ENCODE measurements around the gene SELENOM.
"Not testable (repeated sequence)": the region's sequence is repeated elsewhere in the genome, so short reads cannot be mapped to it uniquely, and the experiment has no call there.

SELENOM gene

DNA sequence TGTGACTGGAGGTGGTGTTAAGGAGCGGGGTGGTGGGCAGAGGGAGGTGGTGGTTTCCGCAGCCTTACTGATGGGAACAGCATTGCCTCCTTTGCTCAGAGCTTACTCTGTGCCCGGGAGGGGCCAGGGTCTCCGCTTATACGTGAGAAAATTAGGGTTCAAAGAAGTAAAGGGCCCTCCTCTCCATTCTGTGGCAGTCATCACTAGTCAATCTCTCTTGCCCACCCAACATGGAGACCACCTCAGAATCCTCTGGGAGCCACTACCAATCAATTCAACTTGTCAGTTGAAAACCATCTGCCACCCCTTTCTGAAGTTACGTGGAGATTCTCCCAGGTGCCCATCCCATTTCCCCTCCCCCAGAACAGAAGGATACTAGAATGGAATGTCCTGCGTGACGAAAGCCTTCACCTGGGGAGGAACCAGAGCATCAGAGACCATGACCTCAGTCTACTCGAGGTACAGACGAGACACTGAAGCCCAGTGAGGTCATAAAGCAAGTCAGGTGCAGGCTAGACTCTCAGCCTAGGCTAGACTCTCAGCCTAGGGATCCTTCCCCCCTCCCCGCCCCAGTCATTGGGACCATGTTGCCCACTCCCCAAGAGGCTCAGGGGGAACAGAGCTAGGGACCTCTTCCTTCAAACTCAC, 2.0 kb downstream of the SELENOM start:
- DNase-seq (ENCODE audit: low read depth) = no peak

DNA sequence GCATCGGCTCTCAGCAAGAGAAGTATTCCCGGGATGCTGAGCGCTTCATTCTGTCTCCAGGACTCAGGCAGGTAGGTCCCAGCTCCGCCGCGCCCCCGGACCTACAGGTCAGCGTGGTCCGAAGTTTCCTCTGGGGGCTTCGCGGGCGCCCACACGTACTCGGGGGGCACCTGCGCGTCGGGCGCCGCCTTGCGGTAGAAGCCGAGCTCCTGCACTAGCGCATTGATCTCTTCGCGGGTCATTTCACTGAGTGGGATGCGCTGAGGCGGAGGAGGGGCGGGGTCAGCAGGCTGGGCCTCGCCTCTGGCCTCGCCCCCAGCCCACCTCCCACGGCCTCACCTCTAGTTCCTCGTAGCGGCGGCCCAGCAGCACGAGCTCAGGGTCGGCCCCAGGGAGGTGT, 2.5 kb downstream of the SELENOM start:
- DNase-seq (ENCODE audit: low read depth) = no peak

DNA sequence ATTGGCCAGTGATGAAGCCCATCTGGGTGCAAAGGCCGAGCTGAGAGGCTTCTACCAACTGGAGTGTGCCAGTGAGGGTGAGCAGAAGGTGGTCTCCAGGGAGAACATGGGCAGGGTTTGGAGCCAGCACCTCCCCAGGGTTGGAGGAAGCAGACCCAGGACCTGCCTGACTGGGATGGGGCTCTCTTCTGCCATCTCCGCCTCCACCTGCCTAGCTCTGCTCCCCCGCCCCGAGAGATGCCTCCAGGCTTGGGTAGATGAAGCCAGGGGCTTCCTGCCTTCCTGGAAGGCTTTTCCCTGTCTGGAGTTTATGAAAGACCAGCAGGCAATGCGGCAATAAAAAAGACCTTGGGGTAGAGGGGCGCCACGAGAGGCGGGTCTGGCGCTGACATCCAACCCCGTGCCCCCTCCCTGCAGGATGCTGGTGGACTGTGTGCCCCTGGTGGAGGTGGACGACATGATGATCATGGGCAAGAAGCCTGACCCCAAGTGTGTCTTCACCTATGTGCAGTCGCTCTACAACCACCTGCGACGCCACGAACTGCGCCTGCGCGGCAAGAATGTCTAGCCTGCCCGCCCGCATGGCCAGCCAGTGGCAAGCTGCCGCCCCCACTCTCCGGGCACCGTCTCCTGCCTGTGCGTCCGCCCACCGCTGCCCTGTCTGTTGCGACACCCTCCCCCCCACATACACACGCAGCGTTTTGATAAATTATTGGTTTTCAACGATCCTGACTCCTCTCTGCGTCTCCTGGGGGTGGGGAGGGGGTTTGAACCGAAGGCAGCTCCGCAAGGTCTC, 3.3 kb downstream of the SELENOM start:
- DNase-seq (ENCODE audit: low read depth) = no peak

DNA sequence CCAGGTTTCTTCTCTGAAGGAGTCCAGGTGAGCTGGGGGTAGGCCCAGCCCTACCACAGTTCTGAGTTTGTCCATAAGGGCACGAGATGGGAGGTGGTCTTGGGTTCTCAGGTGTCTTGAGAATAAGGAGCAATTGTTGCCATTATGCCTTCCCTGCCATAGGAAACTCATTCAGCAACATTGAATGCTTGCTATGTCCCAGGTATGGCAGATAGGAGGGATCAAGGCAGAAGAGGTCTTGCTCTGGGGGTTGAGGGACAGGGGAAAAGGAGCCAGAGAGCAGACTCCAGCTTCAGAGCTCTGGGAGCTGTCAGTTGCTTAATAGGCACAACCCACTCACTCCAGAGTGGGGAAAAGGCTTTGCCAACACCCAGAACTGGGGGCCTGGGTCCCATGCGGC, 4.3 kb downstream of the SELENOM start:
- DNase-seq (ENCODE audit: low read depth) = no peak

DNA sequence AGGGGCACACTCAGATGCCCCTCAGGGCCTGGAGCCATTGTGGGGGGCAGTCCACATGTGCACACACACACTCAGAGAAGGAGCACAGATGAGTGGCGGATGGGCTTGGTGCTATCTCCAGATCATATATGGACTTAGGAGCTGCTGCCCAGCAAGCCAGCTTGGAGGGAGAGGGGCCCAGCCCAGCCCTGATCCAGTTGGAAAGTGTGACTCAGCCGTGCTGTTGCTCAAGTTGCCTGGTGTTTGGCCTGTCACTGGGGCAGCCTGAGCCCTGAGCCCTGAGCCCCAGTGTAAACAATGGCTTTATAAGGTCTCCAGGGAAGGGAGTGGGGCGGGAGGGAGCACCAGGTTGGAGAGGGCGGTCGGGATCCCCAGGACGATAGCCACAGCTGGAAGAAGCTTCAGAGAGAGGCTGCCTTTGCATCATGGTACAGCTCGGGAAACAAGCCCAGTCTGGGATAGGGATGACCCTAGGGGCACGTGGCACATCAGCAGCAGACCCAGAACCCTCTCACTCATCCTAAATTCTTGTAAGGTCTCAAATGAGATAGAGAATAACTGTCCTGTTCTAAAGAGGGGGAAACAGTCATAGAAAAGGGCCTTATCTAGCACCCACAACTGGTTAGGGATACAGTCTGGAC, 4.8 kb downstream of the SELENOM start:
- peak; percentile 70 for DNase-seq (ENCODE audit: low read depth)

DNA sequence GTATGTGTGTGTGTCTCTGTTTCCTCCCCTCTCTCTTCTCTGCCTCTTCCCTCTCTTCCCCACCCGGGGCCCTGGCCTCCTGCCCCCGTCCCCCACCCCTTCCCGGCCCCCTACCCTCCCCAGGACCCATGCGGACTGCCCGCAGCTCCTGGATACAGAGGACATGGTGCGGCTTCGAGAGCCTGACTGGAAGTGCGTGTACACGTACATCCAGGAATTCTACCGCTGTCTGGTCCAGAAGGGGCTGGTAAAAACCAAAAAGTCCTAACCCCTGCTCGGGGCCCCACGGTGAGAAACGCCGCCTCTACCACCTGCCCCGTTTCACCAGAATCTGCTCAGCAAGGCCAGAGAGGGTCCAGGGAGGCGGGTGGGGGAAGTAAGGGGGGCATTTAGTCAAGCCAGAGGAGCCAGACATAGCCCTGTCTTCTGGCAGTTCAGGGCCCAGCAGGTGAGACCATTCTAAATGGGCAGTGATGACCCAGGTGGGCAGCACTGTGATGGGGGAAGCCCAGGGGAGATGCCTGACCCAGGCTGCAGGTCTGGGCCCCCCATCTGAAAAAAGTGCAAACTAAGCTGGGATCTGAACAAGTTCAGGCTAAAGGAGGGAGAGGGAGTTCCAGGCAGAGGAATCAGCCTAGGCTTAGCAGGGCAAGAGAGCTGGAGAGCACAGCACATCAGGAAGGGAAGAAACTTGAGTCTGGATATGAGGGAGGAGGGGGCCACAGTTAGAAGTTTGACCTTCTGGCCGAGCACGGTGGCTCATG, 6.4 kb downstream of the SELENOM start:
- DNase-seq (ENCODE audit: low read depth) = no peak

DNA sequence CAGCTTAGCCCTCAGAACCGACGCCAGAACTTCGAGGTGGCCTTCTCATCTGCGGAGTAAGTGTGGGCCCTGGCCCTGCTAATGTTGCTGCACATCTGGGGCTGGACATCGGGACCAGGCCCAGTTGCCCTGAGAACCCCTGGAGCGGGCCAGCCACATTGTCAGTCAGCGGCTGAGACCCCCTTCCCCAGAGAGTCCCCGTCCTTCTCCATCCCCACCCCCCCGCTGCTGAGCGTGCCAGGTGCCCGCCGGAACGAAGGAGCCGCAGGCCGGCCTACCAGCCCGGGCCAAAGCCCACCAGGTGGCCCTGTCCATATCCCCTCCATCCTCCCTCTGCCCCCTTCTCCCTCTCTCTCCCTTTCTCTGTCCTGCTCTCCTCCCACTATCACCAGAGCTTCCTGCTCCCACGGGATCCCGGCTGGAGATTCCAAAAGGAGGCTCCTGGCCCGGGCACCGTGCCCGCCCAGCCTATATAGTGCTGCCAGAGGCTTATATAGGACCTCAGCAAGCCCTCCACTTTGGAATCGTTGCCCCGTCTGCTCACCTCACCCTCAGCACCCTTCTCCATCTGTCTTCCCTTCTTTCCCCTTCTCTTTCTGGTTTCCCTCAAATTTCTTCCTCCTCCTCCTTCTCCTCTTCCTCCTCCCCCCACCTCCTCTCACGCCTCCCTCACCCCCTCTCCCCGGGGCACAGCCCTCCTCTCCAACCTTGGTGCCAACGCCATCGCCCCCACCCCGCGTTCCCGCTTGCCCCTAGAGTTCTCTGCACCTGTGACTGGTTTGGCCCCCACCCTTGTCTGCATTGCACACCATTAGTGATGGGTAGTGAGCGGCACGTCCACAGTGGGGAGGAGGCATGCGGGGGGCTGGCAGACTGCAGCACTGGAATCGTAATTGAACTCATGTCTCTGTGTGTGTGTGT, 7.3 kb downstream of the SELENOM start:
- DNase-seq (ENCODE audit: low read depth) = no peak

DNA sequence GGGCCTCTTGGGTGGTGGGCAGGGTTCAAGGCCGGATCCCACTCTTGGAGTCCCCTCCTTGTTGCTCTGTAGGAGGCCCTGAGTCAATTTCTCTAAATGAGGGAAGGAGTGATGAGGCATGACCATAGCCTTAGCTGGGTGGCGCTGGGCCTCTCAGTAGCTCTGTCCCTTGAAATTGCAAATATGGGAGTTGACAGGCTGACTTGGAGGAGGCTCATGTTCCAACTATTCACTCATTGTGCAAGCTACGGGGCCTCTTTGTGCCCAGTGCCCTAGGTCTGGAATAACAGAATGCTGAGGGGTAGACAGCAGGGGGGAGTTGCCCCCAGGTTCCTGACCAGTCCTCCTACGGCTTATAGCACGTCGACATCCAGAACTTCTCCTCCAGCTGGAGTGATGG, 8.0 kb downstream of the SELENOM start:
- no peak for DNase-seq (ENCODE audit: low read depth)

DNA sequence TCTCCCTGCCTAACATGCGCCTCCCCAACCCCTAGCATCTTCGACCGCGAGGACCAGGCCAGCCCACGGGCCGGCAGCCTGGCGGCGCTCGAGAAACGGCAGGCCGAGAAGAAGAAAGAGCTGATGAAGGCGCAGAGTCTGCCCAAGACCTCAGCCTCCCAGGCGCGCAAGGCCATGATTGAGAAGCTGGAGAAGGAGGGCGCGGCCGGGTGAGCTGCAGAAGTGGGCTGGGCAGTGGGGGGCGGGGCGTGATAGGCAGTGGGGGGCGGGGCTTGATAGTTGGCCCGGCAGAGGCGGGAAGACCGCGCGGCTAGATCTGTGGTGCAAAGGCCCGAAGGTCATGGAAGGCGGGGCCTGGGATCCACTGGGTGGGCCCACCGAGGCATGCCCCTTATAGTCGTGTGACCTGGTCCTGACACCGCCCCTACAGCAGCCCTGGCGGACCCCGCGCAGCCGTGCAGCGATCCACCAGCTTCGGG, 8.7 kb downstream of the SELENOM start:
- DNase-seq (ENCODE audit: low read depth) = no peak

DNA sequence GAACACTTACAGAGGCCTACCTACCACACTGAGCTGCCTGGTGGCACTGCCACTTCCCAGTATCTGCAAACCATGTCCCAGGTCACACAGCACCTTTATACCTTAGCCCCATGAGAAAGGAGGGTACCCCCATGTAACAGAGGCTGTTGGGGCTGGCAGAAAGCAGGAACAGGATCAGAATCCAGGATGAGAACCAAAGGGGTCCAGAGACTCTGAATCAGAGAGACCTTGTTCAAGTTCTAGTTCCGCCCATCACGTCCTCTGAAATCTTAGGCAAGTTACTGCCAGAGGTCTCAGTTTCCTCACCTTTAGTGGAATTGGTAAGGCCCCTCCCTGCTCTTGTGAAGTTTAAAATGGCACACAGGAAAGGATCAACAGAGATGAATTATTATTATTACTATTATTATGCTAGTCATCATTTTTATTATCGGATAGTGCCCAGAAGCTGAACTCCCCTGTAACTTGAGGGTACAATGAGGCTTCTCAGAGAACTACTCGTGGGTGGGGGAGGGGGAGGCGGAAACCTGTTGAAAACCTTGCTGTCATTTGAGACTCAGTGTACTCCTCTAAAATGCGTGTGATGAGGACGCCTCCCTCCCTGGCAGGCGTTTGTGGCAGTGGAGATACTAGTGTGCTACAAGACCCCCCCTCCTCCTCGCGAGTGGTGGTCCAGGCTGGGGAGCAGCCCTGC, 9.3 kb downstream of the SELENOM start:
- no peak for DNase-seq (ENCODE audit: low read depth)

DNA sequence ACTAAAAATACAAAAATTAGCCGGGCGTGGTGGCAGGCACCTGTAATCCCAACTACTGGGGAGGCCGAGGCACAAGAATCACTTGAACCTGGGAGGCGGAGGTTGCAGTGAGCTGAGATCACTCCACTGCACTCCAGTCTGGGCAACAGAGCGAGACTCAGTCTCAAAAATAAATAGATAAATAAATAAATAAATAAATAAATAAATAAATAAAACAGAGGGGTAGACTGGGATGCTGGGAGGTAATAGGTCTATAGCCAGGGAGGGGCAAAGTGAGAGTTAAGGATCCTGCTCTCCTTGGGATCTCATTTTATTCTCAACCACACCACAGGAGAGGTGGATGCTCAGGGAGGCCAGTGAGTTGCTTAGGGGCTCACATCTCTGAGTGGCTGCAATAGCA, 9.8 kb downstream of the SELENOM start:
- DNase-seq (ENCODE audit: low read depth) = not testable (repeated sequence)

DNA sequence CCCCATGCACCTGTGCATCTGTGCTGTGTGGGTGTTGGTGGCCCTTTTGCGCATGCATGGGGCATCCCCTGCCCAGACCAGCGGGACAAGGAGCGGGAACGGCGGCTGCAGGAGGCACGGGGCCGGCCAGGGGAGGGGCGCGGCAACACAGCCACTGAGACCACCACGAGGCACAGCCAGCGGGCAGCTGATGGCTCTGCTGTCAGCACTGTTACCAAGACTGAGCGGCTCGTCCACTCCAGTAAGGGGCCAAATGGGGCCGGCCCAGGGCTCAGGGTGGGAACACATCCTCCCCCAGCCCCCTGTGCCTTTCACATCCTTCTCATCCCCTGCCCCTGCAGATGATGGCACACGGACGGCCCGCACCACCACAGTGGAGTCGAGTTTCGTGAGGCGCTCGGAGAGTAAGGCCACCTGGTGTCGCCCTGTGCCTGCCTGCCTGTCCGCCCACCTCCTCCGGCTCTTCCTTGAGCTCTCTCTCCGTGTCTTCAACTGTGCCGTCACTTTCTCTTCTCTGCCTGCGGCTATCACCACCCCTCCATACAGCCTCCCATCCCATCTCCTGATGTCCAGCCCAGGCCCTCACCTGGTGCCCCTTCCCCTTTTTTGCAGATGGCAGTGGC, 10.6 kb downstream of the SELENOM start:
- DNase-seq (ENCODE audit: low read depth) = no peak

DNA sequence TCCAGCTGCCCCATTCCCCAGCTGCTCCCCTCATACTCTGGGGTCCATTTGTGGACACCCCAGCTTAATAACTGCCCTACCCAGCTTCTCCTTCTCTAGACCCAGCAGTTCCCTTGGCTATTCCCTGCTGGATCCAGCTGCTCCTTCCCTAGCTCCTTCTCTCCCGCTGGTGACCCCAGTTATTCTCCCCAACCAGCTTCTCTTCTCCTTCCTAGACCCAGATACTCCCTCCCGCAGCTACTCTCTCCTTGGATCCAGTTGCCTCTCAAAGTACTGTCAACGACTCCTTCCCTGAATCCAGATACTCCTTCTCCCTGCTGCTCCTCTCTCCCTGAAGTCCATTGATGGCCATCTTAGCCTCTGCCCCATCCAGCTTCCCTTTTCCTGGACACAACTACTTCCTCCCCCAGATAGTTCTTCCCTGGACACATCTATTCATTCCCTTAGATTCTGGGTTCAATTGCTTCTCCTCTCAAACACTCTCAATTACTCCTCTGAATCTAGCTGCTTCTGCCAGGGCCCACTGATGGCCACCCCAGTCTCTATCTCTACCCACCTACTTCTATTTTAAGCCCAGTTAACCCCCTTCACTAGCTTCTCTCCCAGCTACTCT, 11.6 kb downstream of the SELENOM start:
- DNase-seq (ENCODE audit: low read depth) = no peak

DNA sequence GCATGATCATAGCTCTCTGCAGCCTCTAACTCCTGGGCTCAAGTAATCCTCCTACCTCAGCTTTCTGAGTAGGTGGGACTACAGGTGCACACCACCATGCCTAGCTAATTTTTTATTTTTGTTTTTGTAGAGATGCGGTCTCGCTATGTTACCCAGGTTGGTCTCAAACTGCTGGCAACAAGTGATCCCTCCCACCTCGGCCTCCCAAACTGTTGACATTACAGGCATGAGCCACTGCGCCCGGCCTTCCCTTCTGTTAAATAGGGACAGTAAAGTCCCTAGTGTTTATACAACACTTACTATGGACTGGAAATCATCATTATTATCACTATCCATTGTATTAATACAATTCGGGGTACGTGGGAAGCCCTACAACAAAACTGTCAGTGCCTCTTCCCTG, 12.6 kb downstream of the SELENOM start:
- DNase-seq (ENCODE audit: low read depth) = no peak

DNA sequence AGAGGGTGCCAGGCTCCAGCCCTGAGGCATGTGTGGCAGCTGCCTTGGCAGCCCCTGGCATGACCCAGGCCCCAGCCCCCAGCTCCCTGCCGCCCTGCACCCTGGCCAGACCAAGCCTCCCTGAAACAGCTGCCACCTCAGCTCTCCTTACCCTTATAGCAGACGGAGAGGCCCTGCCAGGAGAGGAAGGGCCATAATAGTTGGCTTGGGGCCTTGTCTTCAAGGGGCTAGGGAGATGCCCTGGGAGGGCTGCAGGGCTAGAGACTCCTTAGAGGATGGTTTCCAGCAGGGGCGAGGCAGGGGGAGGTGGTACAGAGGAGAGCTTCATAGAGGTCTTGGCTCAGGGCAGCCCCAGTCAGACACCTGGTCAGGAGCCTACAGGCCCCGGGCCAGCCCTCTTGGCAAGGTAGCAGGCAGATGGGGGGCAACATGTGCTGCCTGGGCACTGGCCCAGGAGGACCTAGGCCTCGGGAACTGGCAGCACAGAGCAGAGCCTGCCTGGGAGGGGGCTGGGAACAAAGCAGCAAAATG, 13.3 kb downstream of the SELENOM start:
- DNase-seq (ENCODE audit: low read depth) = no peak

DNA sequence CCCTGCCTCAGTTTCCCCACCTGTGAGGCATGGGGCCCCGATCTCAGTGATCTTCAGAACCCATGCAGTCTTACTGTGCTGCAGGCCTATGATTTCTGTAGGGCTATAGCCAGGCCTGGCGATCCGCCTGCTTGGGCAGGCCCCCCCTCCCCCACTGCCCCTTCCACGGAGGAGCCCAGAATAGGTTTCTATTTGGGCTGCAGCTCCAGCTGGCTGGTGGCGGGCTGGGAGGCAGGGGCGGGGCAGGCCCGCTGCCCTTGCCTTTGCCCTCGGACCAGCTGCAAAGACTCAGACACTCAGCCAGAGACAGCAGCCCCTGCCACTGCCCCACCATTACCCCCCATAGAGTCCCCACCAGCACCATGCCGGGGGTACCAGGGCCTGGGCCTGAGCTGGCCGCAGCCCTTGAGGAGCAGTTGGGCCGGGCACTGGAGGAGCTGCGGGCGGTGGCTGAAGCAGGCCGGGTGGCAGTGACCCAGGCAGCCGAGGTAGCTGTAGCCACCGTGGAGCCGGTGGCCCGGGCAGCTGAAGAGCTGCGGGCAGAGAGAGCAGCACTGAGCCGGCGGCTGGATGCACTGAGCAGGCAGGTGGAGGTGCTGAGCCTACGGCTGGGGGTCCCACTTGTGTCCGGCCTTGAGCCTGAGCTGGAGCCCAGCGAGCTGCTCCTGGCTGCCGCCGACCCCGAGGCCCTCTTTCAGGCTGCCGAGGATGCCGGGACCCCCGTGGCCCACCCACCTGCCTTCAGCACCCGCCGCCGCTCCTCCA, 14.1 kb downstream of the SELENOM start:
- no peak for DNase-seq (ENCODE audit: low read depth)

DNA sequence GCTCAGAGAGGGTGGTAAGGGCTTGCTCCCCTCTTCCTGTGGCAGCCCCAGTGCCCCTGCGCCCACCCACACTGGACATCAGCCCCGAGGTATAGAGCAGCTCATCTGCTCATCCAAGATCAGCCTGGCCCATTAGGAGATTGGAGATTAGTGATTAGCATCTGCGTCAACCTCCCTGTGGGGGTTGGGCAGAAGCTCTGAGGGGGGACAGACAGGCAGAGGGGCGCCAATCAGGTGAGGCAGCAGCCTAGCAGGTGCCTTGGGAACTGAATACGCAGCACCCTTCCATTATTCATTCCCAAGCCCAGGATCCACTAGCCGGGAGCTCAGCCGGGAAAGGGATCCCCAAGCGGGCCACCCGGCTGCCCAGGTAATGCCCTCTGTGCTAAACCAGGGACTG, 15.2 kb downstream of the SELENOM start:
- no peak for DNase-seq (ENCODE audit: low read depth)

DNA sequence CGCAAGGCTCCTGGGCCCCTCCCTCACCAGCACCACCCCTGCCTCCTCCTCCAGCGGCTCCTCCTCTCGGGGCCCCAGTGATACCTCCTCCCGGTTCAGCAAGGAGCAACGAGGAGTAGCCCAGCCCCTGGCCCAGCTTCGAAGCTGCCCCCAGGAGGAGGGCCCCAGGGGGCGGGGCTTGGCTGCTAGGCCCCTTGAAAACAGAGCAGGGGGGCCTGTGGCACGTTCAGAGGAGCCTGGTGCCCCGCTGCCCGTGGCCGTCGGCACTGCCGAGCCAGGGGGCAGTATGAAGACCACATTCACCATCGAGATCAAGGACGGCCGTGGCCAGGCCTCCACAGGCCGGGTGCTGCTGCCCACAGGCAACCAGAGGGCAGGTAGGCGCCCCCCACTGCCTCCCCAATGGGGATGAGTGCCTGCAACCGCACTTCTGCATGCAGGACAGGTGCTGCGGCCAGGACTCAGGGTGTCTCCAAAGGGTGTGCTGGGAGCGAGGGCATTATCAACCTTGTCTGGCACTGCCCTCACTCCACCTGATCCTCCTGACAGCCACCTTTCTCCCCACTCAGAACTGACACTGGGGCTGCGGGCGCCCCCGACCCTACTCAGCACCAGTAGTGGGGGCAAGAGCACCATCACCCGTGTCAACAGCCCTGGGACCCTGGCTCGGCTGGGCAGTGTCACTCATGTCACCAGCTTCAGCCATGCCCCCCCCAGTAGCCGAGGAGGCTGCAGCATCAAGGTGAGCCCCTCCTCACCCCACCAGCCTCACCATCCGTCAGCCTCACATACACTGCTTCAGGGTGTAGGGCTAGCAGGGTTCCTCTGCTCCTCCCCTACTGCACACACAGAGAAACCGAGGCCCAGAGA, 16.0 kb downstream of the SELENOM start:
- no peak for DNase-seq (ENCODE audit: low read depth)
